Duodenal mucosa (tissue), 2 donors: ENCODE data around the gene ILDR1.

Experiments used
- H3K27ac ChIP-seq: one replicate; pipeline ENCODE4 v1.7.0; 2013; ENCODE audit warnings: low read depth, low read length
- H3K27me3 ChIP-seq, 2 donors: one replicate each; pipeline ENCODE4 v1.7.0; 2013; ENCODE audit warnings: low read length in 2 of 2, control low read depth in 1 of 2; ENCODE audit not compliant: insufficient read depth in 2 of 2, control insufficient read depth in 1 of 2
- H3K36me3 ChIP-seq, 2 donors: one replicate each; pipeline ENCODE4 v1.7.0; 2013; ENCODE audit warnings: low read length in 2 of 2, control low read depth in 1 of 2; ENCODE audit not compliant: insufficient read depth in 2 of 2, control insufficient read depth in 1 of 2
- H3K4me1 ChIP-seq, 2 donors: one replicate each; pipeline ENCODE4 v1.7.0; 2013; ENCODE audit warnings: low read length in 2 of 2, control low read depth in 1 of 2; ENCODE audit not compliant: insufficient read depth in 2 of 2, control insufficient read depth in 1 of 2
- H3K4me3 ChIP-seq, 2 donors: one replicate each; pipeline ENCODE4 v1.7.0; 2013; ENCODE audit warnings: low read length in 2 of 2, low read depth in 1 of 2
- H3K9ac ChIP-seq, 2 donors: one replicate each; pipeline ENCODE4 v1.7.0; 2013; ENCODE audit warnings: low read length in 2 of 2, low read depth in 1 of 2
- H3K9me3 ChIP-seq, 2 donors: one replicate each; pipeline ENCODE4 v1.7.0; 2013; ENCODE audit warnings: low read length in 2 of 2, control low read depth in 1 of 2; ENCODE audit not compliant: control insufficient read depth in 1 of 2

The ILDR1 gene

DNA sequence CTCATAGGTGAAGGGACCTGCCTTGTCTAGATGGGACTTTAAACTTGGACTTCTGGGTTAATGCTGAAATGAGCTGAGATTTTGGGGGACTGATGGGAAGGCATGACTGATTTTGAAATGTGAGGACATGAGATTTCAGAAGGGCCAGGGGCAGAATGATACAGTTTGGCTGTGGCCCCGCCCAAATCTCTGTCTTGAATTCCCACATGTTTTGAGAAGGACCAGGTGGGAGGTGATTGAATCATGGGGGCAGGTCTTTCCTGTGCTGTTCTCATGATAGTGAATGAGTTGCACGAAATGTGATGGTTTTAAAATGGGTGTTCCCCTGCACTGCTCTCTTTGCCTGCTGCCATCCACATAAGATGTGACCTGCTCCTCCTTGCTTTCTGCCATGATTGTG, 42.8 kb downstream of the ILDR1 start:
- H3K27ac ChIP-seq = no peak overlapping the region
- H3K9me3 ChIP-seq = peaks cover 0 to 13% of the 10 kb centered on the region in 2 donors
- no peak overlapping the region for H3K9ac ChIP-seq
- no peak overlapping the region for H3K4me3 ChIP-seq
- H3K27me3 ChIP-seq = no peaks in the 10 kb centered on the region
- peaks cover 3 to 9% of the 10 kb centered on the region in 2 donors for H3K4me1 ChIP-seq
- H3K36me3 ChIP-seq = no peaks in the 10 kb centered on the region

DNA sequence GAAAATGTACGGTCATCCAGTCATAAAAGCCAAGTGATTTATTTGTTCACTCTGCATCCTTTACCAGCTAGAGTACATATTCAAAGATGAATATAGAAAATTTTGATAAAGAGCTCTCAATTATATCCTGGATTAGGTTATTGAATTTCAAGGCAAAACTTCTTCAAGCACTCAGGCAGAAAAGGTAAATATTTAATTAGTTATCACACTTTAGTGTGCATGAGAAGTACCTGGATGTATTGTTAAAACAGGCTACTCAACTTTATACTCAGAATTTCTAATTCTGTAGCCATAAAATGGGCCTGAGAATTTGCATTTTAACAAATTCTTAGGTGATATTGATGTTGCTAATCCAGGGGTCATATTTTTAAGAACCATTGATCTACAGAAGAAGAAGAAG, 45.3 kb downstream of the ILDR1 start:
- H3K9ac ChIP-seq = no peak overlapping the region
- H3K4me3 ChIP-seq = no peak overlapping the region
- H3K9me3 ChIP-seq = no peaks in the 10 kb centered on the region
- H3K27ac ChIP-seq = no peak overlapping the region
- no peaks in the 10 kb centered on the region for H3K27me3 ChIP-seq
- H3K4me1 ChIP-seq = peaks cover 3 to 9% of the 10 kb centered on the region in 2 donors
- H3K36me3 ChIP-seq = no peaks in the 10 kb centered on the region

DNA sequence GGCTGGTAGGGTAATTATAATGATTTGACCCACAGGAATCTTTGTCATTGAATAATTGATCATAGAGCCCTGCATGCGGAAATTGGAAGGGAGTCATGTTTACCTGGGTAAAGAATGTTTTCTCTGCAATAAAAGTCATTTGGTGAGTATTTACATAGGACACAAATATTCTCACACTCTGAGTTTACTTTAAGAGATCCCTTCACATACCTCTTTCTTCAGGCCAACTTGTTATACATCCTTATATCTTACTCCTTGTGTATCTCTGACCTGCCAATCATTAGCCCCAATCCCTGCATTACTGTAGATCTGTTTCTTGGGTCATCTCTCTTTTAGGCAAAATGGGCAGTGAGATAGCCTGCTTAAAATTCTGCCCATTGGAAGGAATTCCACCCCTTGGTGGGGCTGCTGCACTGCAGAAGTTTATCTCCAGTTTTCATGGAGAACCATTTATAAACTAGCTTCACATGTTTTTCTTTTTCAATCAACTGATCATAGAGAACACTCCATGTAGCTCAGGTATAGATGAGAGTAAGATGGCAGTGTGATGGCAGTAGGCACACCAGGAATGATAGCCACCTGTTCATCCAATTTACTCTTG, 46.2 kb downstream of the ILDR1 start:
- no peaks in the 10 kb centered on the region for H3K36me3 ChIP-seq
- H3K9ac ChIP-seq = no peak overlapping the region
- H3K27ac ChIP-seq = no peak overlapping the region
- peaks cover 3 to 9% of the 10 kb centered on the region in 2 donors for H3K4me1 ChIP-seq
- H3K27me3 ChIP-seq = no peaks in the 10 kb centered on the region
- no peak overlapping the region for H3K4me3 ChIP-seq
- H3K9me3 ChIP-seq = no peaks in the 10 kb centered on the region

DNA sequence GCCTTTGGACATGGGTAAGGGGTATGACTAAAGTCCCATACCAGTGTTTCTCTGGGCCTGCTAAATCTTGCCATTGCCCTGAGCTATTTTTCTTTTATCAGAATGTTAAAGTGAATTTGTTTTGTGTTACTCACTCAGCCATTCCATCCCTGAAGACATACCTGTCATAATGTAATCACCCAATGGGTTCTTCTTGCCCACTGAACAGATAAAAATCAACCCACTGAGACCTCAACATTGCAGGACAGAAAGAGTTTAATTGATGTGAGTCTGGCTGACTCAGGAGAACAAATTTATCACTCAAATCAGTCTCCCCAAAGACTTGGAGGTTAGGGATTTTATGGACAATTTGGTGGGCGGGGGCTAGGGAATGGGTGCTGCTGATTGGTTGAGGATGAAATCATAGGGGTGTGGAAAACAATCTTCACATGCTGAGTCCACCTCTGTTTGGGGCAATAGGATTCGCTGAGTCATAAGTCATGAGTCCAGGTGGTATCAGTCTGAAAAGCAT, 47.4 kb downstream of the ILDR1 start:
- H3K4me1 ChIP-seq = peaks cover 1 to 3% of the 10 kb centered on the region in 2 donors
- no peak overlapping the region for H3K9ac ChIP-seq
- no peaks in the 10 kb centered on the region for H3K36me3 ChIP-seq
- no peak overlapping the region for H3K27ac ChIP-seq
- no peaks in the 10 kb centered on the region for H3K9me3 ChIP-seq
- H3K27me3 ChIP-seq = no peaks in the 10 kb centered on the region
- H3K4me3 ChIP-seq = no peak overlapping the region

DNA sequence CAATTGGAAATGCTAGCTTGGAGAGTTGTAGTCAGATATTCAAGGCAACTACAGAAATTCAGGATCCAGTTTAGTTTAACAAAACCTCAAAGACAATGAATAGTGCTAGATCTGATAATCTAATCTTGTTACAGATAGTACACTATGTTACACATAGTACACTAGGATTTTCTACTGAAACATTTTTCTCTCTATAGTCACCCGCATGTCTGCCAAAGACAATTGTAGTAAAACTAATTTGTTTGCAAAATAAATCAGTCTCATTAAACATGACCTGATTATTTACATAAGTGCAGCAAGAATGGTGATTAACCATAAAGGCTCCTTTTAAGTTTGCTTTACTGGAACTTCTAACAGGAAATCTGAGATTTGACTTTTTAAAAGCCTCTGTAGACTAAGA, 52.0 kb downstream of the ILDR1 start:
- Histone ChIP-seq H3K9ac (no peak overlapping the region), H3K27me3 (no peaks in the 10 kb centered on the region), H3K9me3 (no peaks in the 10 kb centered on the region), H3K4me3 (no peak overlapping the region), H3K27ac (no peak overlapping the region), H3K36me3 (no peaks in the 10 kb centered on the region), H3K4me1 (no peaks in the 10 kb centered on the region)

DNA sequence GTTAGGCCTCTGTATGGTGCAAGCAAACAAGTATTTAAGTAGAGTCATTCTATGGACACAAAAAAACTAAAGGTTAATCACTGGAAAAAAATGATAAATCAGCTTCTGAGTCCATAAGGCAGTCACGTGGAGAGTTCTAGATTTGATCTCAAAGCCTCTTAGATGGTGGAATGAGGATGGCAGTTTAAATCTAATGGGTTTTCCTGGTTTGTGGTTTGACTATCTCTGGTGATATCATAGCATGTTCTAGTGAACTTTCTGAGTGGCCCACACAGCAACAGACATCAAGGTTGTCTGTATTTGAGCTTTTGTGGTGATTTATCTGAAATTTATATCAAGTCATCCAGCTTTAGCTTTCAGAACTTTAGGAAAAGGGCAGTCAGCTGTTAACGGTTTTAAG, 52.4 kb downstream of the ILDR1 start:
- no peak overlapping the region for H3K4me3 ChIP-seq
- no peak overlapping the region for H3K27ac ChIP-seq
- H3K36me3 ChIP-seq = no peaks in the 10 kb centered on the region
- H3K4me1 ChIP-seq = no peaks in the 10 kb centered on the region
- H3K27me3 ChIP-seq = no peaks in the 10 kb centered on the region
- no peak overlapping the region for H3K9ac ChIP-seq
- no peaks in the 10 kb centered on the region for H3K9me3 ChIP-seq

DNA sequence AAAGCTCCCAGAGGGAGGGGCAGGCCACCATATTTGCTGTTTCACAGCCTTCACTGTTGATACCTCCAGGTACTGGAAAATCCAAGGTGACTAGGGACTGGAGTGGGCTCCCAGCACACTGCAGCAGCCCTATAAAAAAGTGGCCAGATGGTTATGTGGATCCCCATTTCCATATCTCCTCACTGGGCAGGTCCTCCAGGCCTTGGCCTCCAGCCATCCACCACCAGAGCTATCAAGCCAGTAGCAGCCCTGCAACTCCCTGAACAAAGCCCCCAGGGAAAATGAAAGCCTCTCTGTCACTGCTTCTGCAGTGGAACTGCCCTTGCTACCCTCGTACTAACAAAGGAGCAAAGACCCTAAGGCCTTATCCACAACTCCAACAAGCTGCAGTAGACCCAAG, 58.4 kb downstream of the ILDR1 start:
- Histone ChIP-seq H3K36me3 (no peaks in the 10 kb centered on the region), H3K9ac (no peak overlapping the region), H3K4me3 (no peak overlapping the region), H3K4me1 (no peaks in the 10 kb centered on the region), H3K27me3 (no peaks in the 10 kb centered on the region), H3K27ac (no peak overlapping the region), H3K9me3 (no peaks in the 10 kb centered on the region)

DNA sequence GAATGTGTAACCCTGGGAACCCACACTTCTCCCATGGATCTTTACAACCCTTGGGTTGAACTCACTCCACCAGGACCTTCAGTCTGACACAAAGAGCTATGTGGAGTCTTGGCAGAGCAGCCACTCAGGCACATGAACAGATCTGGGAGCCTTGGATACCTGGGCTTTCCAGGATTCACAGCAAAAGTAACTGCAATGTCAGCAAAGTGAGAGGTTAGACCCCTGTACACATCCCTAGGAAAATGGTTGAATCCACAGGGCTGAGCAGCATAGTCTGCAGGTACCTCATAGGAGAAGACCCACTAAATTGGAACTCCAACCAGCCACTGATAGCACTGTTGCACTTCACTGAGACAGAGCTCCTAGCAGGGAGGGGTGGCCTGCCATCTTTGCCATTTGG, 59.6 kb downstream of the ILDR1 start:
- Histone ChIP-seq H3K36me3 (no peaks in the 10 kb centered on the region), H3K9ac (no peak overlapping the region), H3K4me1 (no peaks in the 10 kb centered on the region), H3K27me3 (no peaks in the 10 kb centered on the region), H3K4me3 (no peak overlapping the region), H3K9me3 (no peaks in the 10 kb centered on the region), H3K27ac (no peak overlapping the region)

DNA sequence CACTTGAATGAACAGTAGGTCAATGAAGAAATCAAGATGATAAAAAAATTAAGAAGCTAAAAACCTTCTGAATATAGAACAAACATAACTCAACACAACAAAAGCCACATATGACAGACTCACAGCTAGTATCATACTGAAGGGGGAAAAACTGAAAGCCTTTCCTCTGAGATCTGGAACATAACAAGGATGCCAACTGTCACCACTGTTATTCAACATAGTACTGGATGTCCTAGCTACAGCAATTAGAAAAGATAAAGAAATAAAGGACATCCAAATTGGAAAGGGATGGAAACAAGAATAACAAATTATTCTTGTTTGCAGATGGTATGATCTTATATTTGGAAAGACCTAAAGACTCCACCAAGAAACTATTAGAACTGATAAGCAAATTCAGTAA, 60.8 kb downstream of the ILDR1 start:
- H3K9ac ChIP-seq = no peak overlapping the region
- H3K9me3 ChIP-seq = no peaks in the 10 kb centered on the region
- no peaks in the 10 kb centered on the region for H3K4me1 ChIP-seq
- no peak overlapping the region for H3K27ac ChIP-seq
- no peaks in the 10 kb centered on the region for H3K27me3 ChIP-seq
- H3K36me3 ChIP-seq = no peaks in the 10 kb centered on the region
- H3K4me3 ChIP-seq = no peak overlapping the region

DNA sequence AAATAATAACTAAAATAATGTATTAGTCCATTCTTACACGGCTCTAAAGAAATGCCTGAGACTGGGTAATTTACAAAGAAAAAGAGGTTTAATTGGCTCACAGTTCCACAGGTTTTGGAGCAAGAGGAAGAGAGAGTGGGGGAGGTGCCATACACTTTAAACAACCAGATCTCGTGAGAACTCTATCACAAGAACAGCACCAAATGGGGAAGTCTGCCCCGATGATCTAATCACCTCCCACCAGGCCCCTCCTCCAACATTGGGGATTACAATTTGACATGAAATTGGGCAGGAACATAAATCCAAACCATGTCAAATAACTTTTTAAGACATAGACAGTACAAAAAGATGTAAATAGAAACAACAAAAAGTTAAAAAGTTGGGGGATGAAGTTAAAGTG, 63.2 kb downstream of the ILDR1 start:
- H3K9me3 ChIP-seq = no peaks in the 10 kb centered on the region
- H3K4me3 ChIP-seq = no peak overlapping the region
- H3K27ac ChIP-seq = no peak overlapping the region
- no peaks in the 10 kb centered on the region for H3K36me3 ChIP-seq
- no peaks in the 10 kb centered on the region for H3K27me3 ChIP-seq
- no peak overlapping the region for H3K9ac ChIP-seq
- H3K4me1 ChIP-seq = no peaks in the 10 kb centered on the region
